HG03097 (cell line): ENCODE results near the gene RFX2.

ENCODE experiments used
- ATAC-seq: cut with Tn5 transposase; IDR thresholded peaks from one replicate; pipeline ENCODE4 v1.9.1; 2021; ENCODE audit not compliant: unreplicated experiment, low FRiP score

The RFX2 gene

DNA sequence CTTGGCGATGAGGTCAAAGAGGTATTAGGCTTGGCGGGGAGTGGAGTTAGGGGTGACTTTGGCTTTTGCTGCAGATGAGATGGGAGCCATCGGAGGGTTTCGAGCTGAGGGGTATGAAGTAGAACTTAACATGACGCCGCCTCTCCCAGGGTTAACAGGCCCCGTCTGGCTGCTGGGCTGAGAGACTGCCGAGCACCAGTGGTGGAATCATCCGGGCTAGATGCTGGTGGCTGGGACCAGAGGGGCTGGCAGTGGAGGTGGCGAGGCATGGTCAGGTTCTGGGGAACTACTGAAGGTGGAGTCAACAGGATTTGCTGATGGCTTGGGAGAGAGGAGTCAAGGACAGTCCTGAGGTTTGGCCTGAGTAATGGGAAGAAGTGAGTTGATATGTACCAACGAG is 4.9 kb downstream of the RFX2 start:
- no peak for ATAC-seq

DNA sequence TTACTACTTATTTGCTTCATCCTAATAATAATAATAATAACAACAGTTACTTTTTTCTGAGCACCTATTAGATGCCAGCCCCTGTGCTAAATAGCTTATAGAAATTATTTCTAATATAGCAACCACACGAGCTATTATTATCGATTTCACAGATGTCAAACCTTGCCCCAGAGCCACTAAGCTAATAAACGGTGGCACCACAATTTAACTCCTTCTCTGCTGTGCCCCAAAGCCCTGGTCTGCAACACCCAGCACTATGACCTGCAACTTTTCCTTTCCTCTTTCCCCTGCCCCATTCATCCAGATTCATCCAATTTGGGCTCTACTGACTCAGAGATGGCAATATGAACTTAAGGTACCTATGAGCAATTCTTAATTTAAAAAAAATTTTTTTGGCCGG is 6.4 kb downstream of the RFX2 start:
- no peak for ATAC-seq

DNA sequence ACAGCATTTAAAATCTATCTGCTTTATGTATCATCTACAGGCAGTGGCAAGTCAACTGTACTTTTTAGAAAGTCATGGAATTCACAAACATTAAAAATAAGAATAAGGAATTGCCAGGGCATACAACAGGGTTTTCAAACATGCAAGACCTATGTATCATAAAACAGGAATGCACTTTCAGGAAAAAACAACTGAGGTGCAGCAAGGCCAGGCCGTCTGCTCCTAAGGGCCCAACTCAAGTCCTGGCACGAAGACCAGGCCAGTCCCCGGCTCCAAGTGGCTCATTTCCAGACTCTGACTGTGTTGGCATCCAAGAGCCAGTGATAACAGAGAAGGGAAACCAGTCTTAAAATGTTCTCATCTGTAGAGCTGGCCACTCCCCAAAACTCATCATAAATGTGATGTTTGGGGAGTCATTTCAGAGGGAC is 7.1 kb downstream of the RFX2 start:
- no peak for ATAC-seq

GRCh38 chr19:6101991-6102390 is 8.3 kb downstream of the RFX2 start:
- no peak for ATAC-seq

- no peak for ATAC-seq
Measured at GRCh38 chr19:6101291-6101825, 8.9 kb downstream of the RFX2 start.

GRCh38 chr19:6100284-6100915 is 9.9 kb downstream of the RFX2 start:
- no peak for ATAC-seq

DNA sequence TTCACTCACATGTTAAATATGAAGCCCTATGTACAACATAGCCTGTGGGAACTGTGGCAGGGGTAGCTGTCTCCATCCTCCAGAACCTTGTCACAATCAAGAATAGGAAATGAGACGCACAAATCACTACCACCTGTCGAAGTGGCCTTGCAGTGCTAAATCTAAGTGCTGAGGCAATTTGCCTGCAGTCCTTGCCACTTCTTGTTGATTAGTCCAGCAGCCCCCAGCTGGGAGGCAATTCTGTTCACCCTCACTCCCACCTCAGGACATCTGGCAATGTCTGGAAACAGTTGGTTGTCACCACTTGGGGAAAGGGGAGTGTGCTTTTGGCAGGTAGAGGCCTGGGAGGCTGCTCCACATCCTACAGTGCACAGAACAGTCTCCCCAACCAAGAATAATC is 10.7 kb downstream of the RFX2 start:
- ATAC-seq: no peak

GRCh38 chr19:6099033-6099432 is 11.3 kb downstream of the RFX2 start:
- no peak for ATAC-seq

DNA sequence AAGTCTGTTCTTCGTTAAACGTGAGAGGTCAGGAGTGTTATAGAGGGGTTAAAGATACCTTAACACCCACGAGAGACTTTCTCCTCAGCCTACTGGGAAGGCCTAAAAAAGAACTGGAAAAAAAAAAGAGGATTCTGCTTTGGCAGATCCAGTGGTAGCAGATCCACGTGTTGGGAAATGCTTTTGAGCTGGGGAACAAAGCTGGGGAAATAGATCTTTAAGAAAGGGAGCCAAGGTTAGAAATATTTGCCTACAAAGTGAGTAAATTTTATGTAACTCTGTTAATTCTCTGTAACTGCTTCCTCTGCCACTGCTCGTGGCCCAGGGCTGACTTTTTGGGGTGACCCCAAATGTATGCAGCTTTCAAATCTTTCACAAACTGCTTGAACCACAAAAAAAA is 11.7 kb downstream of the RFX2 start:
- ATAC-seq: no peak

- ATAC-seq: no peak
Measured at GRCh38 chr19:6097911-6098310, 12.4 kb downstream of the RFX2 start.

GRCh38 chr19:6095760-6096159 is 14.5 kb downstream of the RFX2 start:
- ATAC-seq: no peak

GRCh38 chr19:6092329-6093286 is 17.7 kb downstream of the RFX2 start:
- ATAC-seq: no peak

GRCh38 chr19:6091771-6092291 is 18.5 kb downstream of the RFX2 start:
- ATAC-seq: no peak

DNA sequence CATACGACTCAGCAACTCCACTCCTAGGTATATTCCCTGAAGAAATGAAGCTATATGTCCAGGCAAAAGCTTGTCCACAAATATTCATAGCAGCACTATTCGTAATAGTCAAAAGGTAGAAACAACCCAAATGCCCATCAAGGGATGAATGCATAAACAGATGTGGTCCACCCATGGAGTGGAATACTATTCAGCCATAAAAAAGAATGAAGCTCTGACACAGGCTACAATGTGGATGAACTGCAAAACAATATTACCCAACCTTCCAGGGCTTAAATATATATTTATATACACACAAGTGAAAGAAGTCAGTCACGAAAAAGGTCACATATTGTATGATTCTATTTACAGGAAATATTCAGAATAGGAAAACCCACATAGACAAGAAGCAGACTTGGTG is 19.7 kb downstream of the RFX2 start:
- no peak for ATAC-seq

- no peak for ATAC-seq
Measured at GRCh38 chr19:6088602-6089049, 21.7 kb downstream of the RFX2 start.

DNA sequence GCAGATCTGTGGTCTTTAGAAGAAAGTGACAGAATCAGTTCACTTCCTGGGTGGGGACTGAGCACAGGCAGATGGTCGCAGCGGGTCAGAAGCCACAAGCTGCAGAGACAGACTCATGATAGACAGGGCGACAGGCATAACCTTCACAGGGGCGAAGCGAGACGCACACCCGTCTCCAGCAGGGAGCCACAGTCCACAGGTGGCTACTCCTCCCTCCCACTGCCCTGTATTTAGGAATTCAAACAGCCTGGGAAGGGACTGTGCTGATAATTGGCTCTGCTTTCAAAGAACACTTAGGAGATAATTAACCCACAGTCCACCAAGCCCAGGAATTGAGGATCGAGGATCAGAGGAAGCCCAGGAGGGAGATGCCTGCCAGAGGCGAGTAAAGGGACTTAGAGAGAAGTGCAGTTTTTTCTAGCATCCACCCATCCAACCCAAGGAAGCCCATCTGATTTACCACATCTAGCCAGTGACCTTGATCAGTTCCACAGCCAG is 23.2 kb downstream of the RFX2 start:
- ATAC-seq: peak; percentile 47

- ATAC-seq: no peak
Measured at GRCh38 chr19:6086068-6086788, 24.1 kb downstream of the RFX2 start.

GRCh38 chr19:6084821-6085220 is 25.5 kb downstream of the RFX2 start:
- no peak for ATAC-seq

- no peak for ATAC-seq
Measured at GRCh38 chr19:6079107-6079506, 31.2 kb downstream of the RFX2 start.

- ATAC-seq: no peak
Measured at GRCh38 chr19:6078068-6078467, 32.2 kb downstream of the RFX2 start.
